Keratinocyte (primary cell): Measurements from ENCODE around the gene RDH5.

ENCODE experiments used
- EZH2 ChIP-seq: IDR thresholded peaks from one replicate; pipeline ENCODE4 v1.6.1; 2012; ENCODE audit warnings: inconsistent platforms, mild to moderate bottlenecking, low read length, moderate library complexity
- TF ChIP-seq, protein P1 (sequence below), 3 experiments: IDR thresholded peaks in 1 of 3; conservative IDR thresholded peaks in 1 of 3; optimal IDR thresholded peaks in 1 of 3; 2 replicates in 2 of 3; 3 replicates in 1 of 3; pipeline versions ENCODE3 to v1.5.1; 2011; ENCODE audit warnings: low read length in 3 of 3, mild to moderate bottlenecking in 3 of 3, moderate library complexity in 2 of 3, control low read depth in 1 of 3, inconsistent platforms in 1 of 3; ENCODE audit not compliant: insufficient read depth in 2 of 3; ENCODE audit errors: extremely low read depth in 1 of 3

DNA sequence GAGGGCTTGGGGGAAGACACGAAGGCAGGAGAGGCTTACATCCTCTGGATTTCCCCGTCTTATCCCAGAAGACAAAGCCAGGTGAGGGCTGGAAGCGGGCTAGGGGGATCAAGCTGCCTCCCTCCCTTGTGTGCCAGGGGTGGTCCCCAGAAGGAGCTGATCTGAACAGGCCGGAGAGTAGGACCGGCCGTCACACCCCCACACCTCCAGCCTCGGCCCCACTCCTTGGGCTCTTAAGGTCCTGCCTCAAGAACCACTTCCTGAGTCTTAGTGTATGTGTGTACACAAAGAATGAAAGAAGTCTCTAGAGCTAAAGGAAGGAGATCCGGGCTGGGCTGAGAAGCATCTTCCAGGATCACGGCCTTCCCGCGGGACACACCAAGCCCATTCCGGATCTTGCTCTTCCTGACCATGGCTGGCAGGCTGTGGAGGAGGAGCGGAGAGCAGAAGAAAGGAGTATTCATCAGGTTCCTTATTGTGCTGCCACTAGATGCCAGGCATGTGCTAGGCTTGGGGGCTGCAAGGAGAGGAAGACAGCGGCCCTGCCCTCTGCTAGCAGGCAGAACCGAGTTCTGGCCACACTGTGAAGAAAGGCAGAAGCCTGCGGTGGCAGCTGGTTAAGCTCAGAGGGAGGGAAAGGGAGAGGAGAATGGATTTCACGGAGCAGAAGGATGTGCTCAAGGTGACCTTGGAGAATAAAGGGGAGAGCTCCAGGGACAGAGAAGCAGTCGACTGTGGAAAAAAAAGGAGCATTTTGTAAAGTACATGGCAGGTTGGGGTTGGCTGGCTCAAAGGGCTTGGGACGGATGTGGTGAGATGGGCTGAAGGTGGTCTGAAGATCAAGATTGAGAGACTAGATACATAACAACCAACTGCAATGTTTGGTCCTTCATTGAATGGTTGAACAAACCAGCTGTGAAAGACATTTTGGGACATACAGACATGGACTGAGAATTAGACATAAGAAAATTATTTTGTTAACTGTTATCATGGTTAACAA, 9.9 kb downstream of the RDH5 start:
- TF ChIP-seq, protein P1, sequence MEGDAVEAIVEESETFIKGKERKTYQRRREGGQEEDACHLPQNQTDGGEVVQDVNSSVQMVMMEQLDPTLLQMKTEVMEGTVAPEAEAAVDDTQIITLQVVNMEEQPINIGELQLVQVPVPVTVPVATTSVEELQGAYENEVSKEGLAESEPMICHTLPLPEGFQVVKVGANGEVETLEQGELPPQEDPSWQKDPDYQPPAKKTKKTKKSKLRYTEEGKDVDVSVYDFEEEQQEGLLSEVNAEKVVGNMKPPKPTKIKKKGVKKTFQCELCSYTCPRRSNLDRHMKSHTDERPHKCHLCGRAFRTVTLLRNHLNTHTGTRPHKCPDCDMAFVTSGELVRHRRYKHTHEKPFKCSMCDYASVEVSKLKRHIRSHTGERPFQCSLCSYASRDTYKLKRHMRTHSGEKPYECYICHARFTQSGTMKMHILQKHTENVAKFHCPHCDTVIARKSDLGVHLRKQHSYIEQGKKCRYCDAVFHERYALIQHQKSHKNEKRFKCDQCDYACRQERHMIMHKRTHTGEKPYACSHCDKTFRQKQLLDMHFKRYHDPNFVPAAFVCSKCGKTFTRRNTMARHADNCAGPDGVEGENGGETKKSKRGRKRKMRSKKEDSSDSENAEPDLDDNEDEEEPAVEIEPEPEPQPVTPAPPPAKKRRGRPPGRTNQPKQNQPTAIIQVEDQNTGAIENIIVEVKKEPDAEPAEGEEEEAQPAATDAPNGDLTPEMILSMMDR (optimal IDR thresholded peaks at IDR 0.05 in 1 of 3, IDR thresholded peaks at IDR 0.05 in 1 of 3, conservative IDR thresholded peaks at IDR 0.05 in 1 of 3; ENCODE audit: extremely low read depth in 1 of 3, insufficient read depth in 2 of 3, low read length in 3 of 3): peak in 2 of 3 experiments; percentile 11 to 42
- TF ChIP-seq EZH2: no peak
